Subcutaneous abdominal adipose tissue (tissue), 5 donors: Measurements from ENCODE around the gene ANKMY2.
"Not testable (repeated sequence)": the region's sequence is repeated elsewhere in the genome, so short reads cannot be mapped to it uniquely, and the experiment has no call there.

Experiments used
- H3K27ac ChIP-seq: one replicate; pipeline ENCODE4 v1.7.0; 2013; ENCODE audit warnings: low read depth, mild to moderate bottlenecking, inconsistent platforms, low read length, moderate library complexity
- H3K27me3 ChIP-seq, 5 donors: one replicate each; pipeline ENCODE4 v1.7.0; 2013; ENCODE audit warnings: low read length in 5 of 5, inconsistent platforms in 1 of 5; ENCODE audit not compliant: control insufficient read depth in 5 of 5, insufficient read depth in 4 of 5
- H3K36me3 ChIP-seq, 5 donors: one replicate each; pipeline ENCODE4 v1.7.0; 2013; ENCODE audit warnings: low read length in 5 of 5; ENCODE audit not compliant: control insufficient read depth in 5 of 5, insufficient read depth in 5 of 5
- H3K4me1 ChIP-seq, 5 donors: one replicate each; pipeline ENCODE4 v1.7.0; 2013; ENCODE audit warnings: low read length in 5 of 5, mild to moderate bottlenecking in 3 of 5, moderate library complexity in 1 of 5; ENCODE audit not compliant: control insufficient read depth in 5 of 5, insufficient read depth in 5 of 5
- H3K4me3 ChIP-seq, 5 donors: one replicate each; pipeline ENCODE4 v1.7.0; 2013; ENCODE audit warnings: low read length in 5 of 5, low read depth in 1 of 5
- H3K9ac ChIP-seq, 5 donors: one replicate each; pipeline ENCODE4 v1.7.0; 2013; ENCODE audit warnings: low read length in 5 of 5, mild to moderate bottlenecking in 4 of 5, moderate library complexity in 3 of 5
- H3K9me3 ChIP-seq, 5 donors: one replicate each; pipeline ENCODE4 v1.7.0; 2013; ENCODE audit warnings: low read length in 5 of 5; ENCODE audit not compliant: control insufficient read depth in 5 of 5
- donor health status: healthy.
- donor health status: healthy.
- donor health status: healthy.
- donor health status: healthy.
- donor health status: healthy.

ANKMY2 gene

GRCh38 chr7:16660702-16661464, 15.3 kb upstream of the ANKMY2 start:
- H3K9ac ChIP-seq: no peak overlapping the region

GRCh38 chr7:16659854-16660497, 14.4 kb upstream of the ANKMY2 start:
- not testable (repeated sequence) for H3K4me3 ChIP-seq, H3K27ac ChIP-seq, H3K27me3 ChIP-seq, H3K9me3 ChIP-seq, H3K36me3 ChIP-seq, H3K9ac ChIP-seq
- peaks cover 0 to 24% (median 5%) of the 10 kb centered on the region in 5 donors for H3K4me1 ChIP-seq

More at GRCh38 chr7:16660702-16661464, 15.3 kb upstream of the ANKMY2 start:
- no peaks in the 10 kb centered on the region for H3K27me3 ChIP-seq
- no peak overlapping the region for H3K4me3 ChIP-seq
- no peak overlapping the region for H3K27ac ChIP-seq
- H3K36me3 ChIP-seq: no peaks in the 10 kb centered on the region
- H3K4me1 ChIP-seq: peaks cover 0 to 24% (median 5%) of the 10 kb centered on the region in 5 donors
- H3K9me3 ChIP-seq: no peaks in the 10 kb centered on the region

- Histone ChIP-seq H3K9ac (no peak overlapping the region), H3K27me3 (no peaks in the 10 kb centered on the region), H3K9me3 (no peaks in the 10 kb centered on the region), H3K4me1 (peaks cover 0 to 24% (median 5%) of the 10 kb centered on the region in 5 donors), H3K27ac (peak overlapping the region; percentile 8), H3K36me3 (no peaks in the 10 kb centered on the region), H3K4me3 (no peak overlapping the region)
These were observed 12.2 kb upstream of the ANKMY2 start for GRCh38 chr7:16657656-16658279.

GRCh38 chr7:16656141-16656540, 10.6 kb upstream of the ANKMY2 start:
- Histone ChIP-seq H3K9ac (no peak overlapping the region), H3K9me3 (no peaks in the 10 kb centered on the region), H3K27me3 (no peaks in the 10 kb centered on the region), H3K4me3 (no peak overlapping the region), H3K27ac (no peak overlapping the region), H3K36me3 (no peaks in the 10 kb centered on the region), H3K4me1 (peaks cover 0 to 26% (median 12%) of the 10 kb centered on the region in 5 donors)

GRCh38 chr7:16655394-16655793, 9.8 kb upstream of the ANKMY2 start:
- no peak overlapping the region for H3K27ac ChIP-seq
- no peaks in the 10 kb centered on the region for H3K9me3 ChIP-seq
- H3K4me3 ChIP-seq: no peak overlapping the region
- H3K27me3 ChIP-seq: no peaks in the 10 kb centered on the region
- H3K4me1 ChIP-seq: peaks cover 0 to 20% (median 10%) of the 10 kb centered on the region in 5 donors
- no peak overlapping the region for H3K9ac ChIP-seq
- H3K36me3 ChIP-seq: no peaks in the 10 kb centered on the region

- H3K9me3 ChIP-seq: no peaks in the 10 kb centered on the region
- H3K4me3 ChIP-seq: no peak overlapping the region
- peaks cover 0 to 17% (median 14%) of the 10 kb centered on the region in 5 donors for H3K4me1 ChIP-seq
These were observed 7.3 kb upstream of the ANKMY2 start for GRCh38 chr7:16652888-16653287.

GRCh38 chr7:16652240-16652583, 6.7 kb upstream of the ANKMY2 start:
- Histone ChIP-seq H3K9me3 (no peaks in the 10 kb centered on the region), H3K27ac (no peak overlapping the region), H3K36me3 (no peaks in the 10 kb centered on the region), H3K9ac (no peak overlapping the region), H3K27me3 (no peaks in the 10 kb centered on the region), H3K4me3 (no peak overlapping the region), H3K4me1 (peaks cover 0 to 21% (median 14%) of the 10 kb centered on the region in 5 donors)

More at GRCh38 chr7:16652888-16653287, 7.3 kb upstream of the ANKMY2 start:
- no peaks in the 10 kb centered on the region for H3K36me3 ChIP-seq
- H3K27me3 ChIP-seq: no peaks in the 10 kb centered on the region
- H3K27ac ChIP-seq: no peak overlapping the region
- no peak overlapping the region for H3K9ac ChIP-seq

- Histone ChIP-seq H3K9me3 (no peaks in the 10 kb centered on the region), H3K27ac (no peak overlapping the region), H3K9ac (no peak overlapping the region), H3K36me3 (no peaks in the 10 kb centered on the region), H3K4me3 (no peak overlapping the region), H3K4me1 (peaks cover 0 to 27% (median 20%) of the 10 kb centered on the region in 5 donors), H3K27me3 (no peaks in the 10 kb centered on the region)
These were observed 6.1 kb upstream of the ANKMY2 start for GRCh38 chr7:16651396-16652239.

GRCh38 chr7:16650266-16650665, 4.7 kb upstream of the ANKMY2 start:
- H3K4me1 ChIP-seq: peaks cover 0 to 28% (median 21%) of the 10 kb centered on the region in 5 donors
- no peak overlapping the region for H3K27ac ChIP-seq

More at GRCh38 chr7:16650266-16650665, 4.7 kb upstream of the ANKMY2 start:
- Histone ChIP-seq H3K9ac (no peak overlapping the region), H3K9me3 (no peaks in the 10 kb centered on the region), H3K36me3 (no peaks in the 10 kb centered on the region), H3K4me3 (no peak overlapping the region), H3K27me3 (no peaks in the 10 kb centered on the region)
